ENCODE results near the gene KIAA1671. TPM values are rescaled to one million over a fixed set of nuclear protein-coding genes. Genes with fewer than 3 reads are reported as not detected.

KIAA1671 gene
- total and polyA plus RNA-seq, 2 of the 4 experiments (the other 2 are of a cell fraction) = 0.02 TPM; not detected in 1

DNA sequence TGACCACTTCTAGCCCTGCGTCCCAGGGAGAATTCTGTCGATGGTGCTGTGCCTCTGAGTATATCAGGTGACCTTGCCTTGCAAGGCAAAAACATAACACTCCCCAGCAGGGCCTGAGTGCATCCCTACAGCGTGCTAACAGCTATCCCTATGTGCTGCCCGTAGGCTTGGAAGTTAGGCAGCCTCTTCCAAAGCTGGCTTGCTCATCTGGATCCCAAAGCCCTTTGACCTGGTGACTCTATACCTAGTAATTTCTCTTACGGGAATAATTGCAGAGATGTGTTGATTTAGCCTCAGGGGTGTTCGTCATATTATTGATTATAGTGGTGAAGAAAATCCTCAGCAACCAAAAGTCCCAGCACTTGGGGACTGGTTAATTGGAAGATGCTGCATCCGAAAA is 214.6 kb downstream of the KIAA1671 start:
- Histone ChIP-seq H2AK5ac (ENCODE audit: low read depth, low read length) (no peak overlapping the region), H4K91ac (ENCODE audit: insufficient read depth, low read depth, low read length) (no peak overlapping the region), H3K14ac (replicated peaks; ENCODE audit: low read depth, low read length) (no peak overlapping the region), H2BK5ac (ENCODE audit: low read depth, low read length, poor library complexity, severe bottlenecking) (no peak overlapping the region), H3K9ac (ENCODE audit: low read depth, low read length) (no peak overlapping the region), H4K20me1 (ENCODE audit: insufficient read depth, low read length) (no peaks in the 10 kb centered on the region), H2AFZ (replicated peaks; ENCODE audit: low read length, poor library complexity) (no peak overlapping the region), H3K56ac (ENCODE audit: extremely low read depth, insufficient read depth, low read length) (no peak overlapping the region), H3K27me3 (ENCODE audit: control insufficient read depth, insufficient read depth, low read length) (no peaks in the 10 kb centered on the region), H2BK15ac (ENCODE audit: low read depth, low read length) (no peak overlapping the region), H3K36me3 (ENCODE audit: control insufficient read depth, insufficient read depth, low read length) (no peaks in the 10 kb centered on the region), H2BK20ac (ENCODE audit: low read depth, low read length) (no peak overlapping the region), H2AK9ac (replicated peaks; ENCODE audit: low read depth, low read length, poor library complexity) (no peak overlapping the region), H2BK120ac (ENCODE audit: low read depth, low read length) (no peak overlapping the region), H3K4ac (ENCODE audit: low read depth, low read length) (no peak overlapping the region), H3K23ac (ENCODE audit: low read depth, low read length) (no peak overlapping the region), H3K4me3 (ENCODE audit: insufficient read depth, low read depth, low read length) (no peak overlapping the region), H3K79me1 (ENCODE audit: low read depth in 1 of 2, low read length in 2 of 2) (no peaks in the 10 kb centered on the region), H3K4me2 (ENCODE audit: low read depth, low read length) (no peak overlapping the region), H3K4me1 (ENCODE audit: control insufficient read depth, insufficient read depth, low read length) (no peaks in the 10 kb centered on the region), H3K9me1 (ENCODE audit: insufficient read depth, low read length) (no peaks in the 10 kb centered on the region), H4K5ac (ENCODE audit: low read depth, low read length) (no peak overlapping the region), H3K9me3 (ENCODE audit: control insufficient read depth, insufficient read depth, low read length) (no peaks in the 10 kb centered on the region), H3K27ac (ENCODE audit: insufficient read depth, low read length) (no peak overlapping the region), H4K8ac (ENCODE audit: low read depth in 2 of 2, low read length in 2 of 2) (no peak overlapping the region), H3K18ac (ENCODE audit: low read depth, low read length) (no peak overlapping the region)
- ATAC-seq (ENCODE audit: low read depth) = no peak
- WGBS, 2 experiments (ENCODE audit: extremely low coverage in 2 of 2, insufficient read length in 1 of 2) = 60% methylated on average over 1 of the region's 7 CpGs; no CpG with 5 or more reads in 1 of the 2 experiments
- DNase-seq = no peak
- TF ChIP-seq RFX5 (IDR thresholded peaks at IDR 0.05; ENCODE audit: low read depth, low read length) = no peak
- ChIA-PET CTCF (no interaction called here), POLR2A (ENCODE audit: unreplicated experiment) (no interaction called here)
- in situ Hi-C loops (cut with MboI; ENCODE audit: low sequenced_read_pairs) (no loop called here), intact Hi-C loops (cut with micrococcal nuclease) (no loop called here), dilution Hi-C loops (cut with HindIII; ENCODE audit: low sequenced_read_pairs, unreplicated experiment) (no loop called here)
- no TSS peak for BruUV-seq (replicated peaks)
